LHCN-M2 (cell line): ENCODE measurements around the gene ABHD16B. TPM values are rescaled to one million over a fixed set of nuclear protein-coding genes. Genes with fewer than 3 reads are reported as not detected.

Source experiments
- DNase-seq: peaks from one replicate; pipeline ENCODE4 v3.0.0-alpha.2; 2012; ENCODE audit warnings: low read depth
- polyA plus RNA-seq: library from polyadenylated mRNA; unstranded; fragments of >200 nt; gene quantifications from one replicate; pipeline ENCODE4 v1.2.1, GENCODE V29; 2012; ENCODE audit warnings: missing spikeins
- total RNA-seq: library from RNA; depleted of rRNA; stranded (reverse); fragments of >200 nt; gene quantifications from 2 replicates; pipeline ENCODE4 v1.2.3, GENCODE V29; 2014; rRNA removed

Gene ABHD16B
- total RNA-seq, result not detected in 2 replicates
- not detected for polyA plus RNA-seq

DNA sequence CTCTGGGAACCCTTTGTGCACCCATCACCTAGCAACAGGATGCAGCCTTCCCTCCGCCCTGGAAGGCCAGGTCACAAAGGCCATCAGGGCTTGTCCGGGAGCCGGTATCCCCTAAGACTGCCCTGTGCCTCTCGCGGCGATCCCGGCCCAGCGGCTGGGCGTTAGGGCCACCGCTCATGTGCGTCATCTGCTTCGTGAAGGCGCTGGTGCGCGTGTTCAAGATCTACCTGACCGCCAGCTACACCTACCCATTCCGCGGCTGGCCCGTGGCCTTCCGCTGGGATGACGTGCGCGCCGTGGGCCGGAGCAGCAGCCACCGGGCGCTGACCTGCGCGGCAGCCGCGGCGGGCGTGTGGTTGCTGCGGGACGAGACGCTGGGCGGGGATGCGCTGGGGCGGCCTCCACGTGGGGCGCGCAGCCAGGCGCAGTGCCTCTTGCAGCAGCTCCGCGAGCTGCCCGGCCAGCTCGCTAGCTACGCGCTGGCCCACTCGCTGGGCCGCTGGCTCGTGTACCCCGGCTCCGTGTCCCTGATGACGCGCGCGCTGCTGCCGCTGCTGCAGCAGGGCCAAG is at the start of gene ABHD16B:
TSS of gene ABHD16B (plus strand) at position 134 of the 570 bp plus-strand sequence. CDS start at position 177, 43 bp downstream.
- DNase-seq, result no peak

DNA sequence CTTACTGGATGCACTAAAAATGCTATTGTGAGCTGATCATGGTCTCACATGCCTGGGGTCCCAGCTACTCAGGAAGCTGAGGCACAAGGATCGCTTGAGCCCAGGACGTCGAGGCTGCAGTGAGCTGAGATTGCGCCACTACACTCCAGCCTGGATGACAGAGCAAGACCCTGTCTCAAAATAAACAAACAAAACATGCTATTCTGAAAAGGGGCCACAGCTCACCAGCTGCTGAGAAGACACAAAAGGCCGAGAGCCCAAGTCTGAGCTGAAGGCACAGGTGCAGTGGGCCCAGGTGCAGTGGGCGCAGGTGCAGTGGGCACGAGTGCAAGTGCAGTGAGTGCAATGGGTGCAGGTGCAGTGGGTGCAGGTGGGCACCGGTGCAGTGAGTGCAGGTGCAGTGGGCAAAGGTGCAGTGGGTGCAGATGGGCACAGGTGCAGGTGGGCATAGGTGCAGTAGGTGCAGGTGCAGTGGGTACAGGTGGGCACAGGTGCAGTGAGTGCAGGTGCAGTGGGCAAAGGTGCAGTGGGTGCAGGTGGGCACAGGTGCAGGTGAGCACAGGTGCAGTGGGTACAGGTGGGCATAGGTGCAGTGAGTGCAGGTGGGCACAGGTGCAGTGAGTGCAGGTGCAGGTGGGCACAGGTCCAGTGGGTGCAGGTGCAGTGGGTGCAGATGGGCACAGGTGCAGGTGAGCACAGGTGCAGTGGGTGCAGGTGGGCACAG is 46.2 kb upstream of the ABHD16B start:
- no peak for DNase-seq

DNA sequence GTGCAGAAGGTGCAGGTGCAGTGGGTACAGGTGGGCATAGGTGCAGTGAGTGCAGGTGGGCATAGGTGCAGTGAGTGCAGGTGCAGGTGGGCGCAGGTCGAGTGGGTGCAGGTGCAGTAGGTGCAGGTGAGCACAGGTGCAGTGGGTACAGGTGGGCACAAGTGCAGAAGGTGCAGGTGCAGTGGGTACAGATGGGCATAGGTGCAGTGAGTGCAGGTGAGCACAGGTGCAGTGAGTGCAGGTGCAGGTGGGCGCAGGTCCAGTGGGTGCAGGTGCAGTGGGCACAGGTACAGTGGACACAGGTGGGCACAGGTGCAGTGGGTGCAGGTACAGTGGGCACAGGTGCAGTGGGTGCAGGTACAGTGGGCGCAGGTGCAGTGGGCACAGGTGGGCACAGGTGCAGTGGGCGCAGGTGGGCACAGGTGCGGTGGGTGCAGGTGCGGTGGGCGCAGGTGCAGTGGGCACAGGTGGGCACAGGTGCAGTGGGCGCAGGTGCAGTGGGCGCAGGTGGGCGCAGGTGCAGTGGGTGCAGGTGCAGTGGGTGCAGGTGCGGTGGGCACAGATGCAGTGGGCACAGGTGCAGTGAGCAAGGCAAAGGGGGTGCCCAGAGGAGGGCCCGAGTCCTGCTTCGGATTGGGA is 45.6 kb upstream of the ABHD16B start:
- DNase-seq, result no peak

DNA sequence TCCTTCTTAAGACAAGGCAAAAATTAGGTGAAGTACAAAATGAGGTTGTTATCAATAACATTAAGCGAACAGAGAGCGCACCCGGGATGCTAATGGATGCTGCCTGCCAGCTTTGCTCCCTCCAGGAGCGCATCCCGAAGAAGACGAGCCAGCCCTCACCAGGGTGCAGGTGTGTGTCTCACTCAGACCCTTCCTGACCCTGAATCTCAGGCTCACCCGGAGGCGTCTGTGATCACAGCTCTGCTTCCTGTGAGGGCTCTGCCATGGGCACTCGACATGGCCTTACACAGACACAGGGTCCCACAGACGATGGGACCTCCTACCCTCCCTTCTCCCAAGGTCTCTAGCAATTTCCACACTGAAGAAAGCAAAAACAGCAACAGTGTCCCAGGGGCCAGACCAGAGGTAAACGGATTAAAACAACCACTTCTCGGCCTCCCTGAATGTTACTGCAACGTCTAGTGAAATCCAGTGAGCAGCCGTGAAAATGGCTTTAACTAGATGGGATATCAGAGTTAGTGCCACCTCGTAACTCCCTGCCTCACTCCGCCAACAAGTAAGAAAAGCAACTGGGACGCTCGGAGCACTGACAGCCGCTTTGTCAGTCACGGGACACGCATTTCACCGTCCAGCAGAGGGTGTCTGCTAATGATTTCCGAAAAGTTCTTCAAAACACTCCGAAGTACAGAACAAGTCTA is 41.9 kb upstream of the ABHD16B start:
- peak; percentile 37 for DNase-seq

DNA sequence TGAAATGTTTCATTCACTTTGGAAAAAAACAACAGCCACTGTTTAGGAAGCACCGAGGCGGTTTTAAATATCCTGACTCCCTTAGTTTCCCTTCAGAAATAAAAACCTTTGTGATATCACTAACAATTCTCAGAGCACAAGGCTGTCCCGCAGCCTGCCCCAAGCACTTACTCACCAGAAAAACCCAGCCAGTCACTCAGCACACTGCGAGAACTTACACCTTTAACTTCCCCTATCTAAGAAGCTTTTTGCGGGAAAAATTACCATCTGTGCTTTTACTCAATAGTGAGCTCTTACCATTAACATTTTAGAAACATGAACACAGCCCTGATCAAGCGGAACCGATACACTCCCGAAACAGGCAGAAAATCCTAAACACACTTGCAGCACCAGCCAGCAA is 39.5 kb upstream of the ABHD16B start:
- DNase-seq, result no peak

DNA sequence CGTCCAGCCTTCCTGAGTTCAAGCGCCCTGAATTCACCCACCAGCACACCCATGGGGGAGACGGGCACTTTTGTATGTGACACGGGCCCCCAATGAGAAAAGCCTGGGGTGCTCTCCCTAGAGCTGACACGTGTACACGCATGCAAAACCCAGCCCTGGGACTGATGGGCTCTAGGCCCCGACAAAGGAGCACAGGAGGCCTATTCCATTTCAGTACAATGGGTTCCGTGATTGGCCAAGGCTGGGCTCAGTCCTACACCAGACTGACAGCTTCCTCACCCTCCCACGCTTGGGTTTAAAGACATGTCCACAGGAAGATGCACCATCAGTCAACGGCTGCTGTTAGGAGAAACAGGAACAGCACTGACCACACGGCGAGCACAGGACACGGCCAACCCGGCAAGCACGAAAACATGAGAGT is 39.0 kb upstream of the ABHD16B start:
- no peak for DNase-seq

DNA sequence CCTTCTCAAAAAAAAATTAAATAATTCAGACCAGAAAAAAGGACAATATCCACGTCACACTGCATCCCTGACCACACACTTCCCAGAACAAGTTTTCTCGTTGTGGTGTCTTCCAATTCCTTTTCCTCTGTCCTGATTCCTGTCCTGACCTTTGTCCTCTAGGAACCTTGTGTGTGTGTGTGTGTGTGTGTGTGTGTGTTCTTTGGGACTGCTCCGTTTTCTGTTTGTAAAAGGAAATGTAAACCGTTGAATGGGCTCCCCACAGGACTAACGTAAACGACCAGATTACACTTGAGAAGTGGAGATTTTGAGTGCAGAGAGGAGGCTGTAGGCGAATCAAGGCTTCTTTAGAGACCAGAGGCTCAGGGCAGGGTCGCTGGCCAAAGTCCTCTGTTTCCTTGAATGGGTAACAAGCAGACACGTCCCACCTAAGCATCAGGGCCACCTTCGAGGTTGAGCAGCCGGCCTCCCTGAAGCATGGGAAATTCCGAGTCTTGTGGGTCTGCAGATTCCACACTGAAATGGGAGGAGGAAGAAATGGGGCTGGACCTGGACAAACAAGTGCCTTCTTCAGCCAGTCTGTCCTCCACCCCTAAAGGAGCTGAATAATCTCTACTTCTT is 37.5 kb upstream of the ABHD16B start:
- no peak for DNase-seq

DNA sequence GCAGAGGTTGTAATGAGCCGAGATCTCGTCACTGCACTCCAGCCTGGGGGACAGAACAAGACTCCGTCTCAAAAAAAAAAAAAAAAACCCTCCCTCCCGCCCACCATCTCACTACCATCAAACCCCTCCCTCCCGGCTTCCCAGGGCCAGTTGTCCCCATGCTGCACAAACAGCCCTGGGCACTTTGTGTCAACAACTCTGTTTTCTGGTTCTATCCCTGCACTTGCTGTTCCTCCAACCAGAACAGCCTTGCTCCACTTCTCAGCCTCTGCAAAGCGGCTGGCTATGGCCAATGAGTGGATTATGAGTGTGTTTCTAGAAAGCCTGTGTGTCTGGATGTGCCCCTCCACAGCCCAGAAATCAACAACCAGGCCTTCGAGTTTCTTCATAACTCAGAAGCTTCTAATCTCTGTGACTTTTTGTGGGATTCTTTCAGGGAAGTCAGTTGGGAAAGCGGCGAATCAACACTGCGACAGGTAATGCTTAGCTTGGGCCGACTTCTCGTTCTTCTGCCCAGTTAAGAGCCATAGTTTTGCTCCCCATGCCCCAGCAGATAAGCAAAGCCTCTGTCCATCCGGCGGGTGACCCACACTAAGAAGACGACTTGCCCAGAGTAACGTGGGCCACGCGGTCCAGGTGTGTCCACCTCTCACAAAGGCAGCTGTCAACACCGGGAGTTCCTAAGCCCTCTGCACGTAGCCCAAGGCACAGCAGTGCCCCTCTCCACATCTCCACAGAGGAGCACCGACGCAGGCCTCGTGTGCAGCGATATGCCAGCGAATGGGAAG is 35.8 kb upstream of the ABHD16B start:
- no peak for DNase-seq

DNA sequence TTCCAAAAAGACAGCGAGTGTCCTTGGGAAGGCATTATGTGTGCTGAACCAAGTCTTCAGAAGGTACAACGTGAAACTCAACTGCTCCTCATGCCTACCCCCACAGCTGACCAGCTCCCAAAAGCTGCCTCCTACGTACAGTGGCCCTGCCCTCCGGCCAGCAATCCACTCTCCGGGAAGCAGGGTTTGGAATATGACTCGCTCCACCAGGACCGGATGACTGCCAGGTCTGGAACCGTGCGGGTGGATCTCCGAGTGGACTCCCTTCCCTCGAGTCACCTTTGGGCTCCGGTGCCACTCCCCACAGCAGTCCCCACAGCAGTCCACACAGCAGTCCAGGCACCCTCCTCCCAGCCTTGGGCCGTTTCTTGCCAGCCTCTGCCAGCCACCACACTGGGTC is 34.5 kb upstream of the ABHD16B start:
- DNase-seq, result no peak

DNA sequence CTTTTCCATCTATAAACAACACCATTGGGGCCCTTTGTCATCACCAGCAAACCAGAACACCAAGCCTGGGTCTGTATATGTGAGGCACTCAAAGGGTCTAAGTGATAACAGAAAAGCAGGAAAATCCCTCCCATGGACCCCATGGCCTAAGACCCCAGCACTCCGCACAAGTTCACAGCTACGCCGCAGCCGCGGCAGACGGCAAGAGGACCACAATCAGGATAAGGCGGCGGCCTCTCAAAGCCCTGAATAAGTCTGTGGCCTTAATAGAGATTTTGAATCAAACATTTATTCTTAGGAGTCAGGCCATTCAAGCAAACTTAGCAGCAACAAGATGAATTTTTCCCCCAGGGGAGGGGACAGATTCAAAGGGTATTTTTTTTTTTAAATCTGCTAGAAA is 33.2 kb upstream of the ABHD16B start:
- no peak for DNase-seq

DNA sequence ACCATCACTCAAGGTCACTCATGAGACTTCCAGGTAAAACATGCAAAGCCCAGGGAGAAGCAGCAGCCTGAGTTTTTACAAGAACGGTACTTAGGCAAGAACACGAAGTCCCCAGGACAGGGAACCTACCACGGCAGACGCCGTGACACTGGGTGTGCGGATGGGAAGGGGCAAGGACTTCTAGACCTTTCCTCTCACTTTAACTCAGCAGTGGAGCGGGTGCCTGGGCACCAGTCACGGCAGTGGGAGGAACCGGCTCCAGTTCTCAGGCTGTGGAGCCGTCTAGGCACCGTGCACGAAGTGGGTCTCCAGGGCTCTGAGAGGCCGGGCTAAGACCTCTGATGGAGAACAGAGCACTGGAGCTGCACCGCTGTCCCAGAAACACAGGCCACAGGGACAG is 32.8 kb upstream of the ABHD16B start:
- no peak for DNase-seq

DNA sequence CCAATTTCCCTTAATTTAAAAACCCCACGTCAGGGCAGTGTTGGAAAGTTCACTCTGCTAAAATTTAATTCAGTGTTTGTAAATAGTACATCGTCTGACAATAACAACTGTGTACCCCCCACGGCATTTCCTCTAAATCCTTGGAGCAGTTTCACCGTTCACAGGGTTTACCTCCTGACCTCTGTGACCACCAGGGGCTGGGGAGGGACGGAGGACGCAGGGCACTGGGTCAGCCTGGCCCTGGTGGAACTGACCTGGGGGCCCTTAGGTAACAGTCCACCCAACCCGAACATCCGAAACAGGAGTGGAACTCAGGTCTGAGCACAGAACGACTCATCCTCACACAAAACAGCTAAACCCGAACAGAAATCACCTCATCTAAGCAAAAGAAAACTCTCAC is 32.3 kb upstream of the ABHD16B start:
- no peak for DNase-seq

DNA sequence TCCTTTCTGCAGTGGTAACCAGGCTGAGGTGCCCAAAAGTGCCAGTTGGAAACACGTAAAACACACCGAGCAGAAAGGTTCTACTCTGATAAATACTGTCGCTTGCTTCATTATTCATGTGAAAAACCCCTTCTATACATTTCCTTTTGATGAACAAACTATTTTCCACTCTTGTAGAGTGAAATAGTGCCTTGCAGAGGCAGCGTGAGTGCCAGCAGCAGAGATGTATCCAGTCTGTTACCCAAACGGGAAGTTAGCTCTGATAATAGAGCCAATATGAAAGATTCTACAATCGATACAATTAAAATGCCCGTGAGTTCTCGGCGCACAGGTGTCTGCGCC is 31.7 kb upstream of the ABHD16B start:
- DNase-seq, result no peak

DNA sequence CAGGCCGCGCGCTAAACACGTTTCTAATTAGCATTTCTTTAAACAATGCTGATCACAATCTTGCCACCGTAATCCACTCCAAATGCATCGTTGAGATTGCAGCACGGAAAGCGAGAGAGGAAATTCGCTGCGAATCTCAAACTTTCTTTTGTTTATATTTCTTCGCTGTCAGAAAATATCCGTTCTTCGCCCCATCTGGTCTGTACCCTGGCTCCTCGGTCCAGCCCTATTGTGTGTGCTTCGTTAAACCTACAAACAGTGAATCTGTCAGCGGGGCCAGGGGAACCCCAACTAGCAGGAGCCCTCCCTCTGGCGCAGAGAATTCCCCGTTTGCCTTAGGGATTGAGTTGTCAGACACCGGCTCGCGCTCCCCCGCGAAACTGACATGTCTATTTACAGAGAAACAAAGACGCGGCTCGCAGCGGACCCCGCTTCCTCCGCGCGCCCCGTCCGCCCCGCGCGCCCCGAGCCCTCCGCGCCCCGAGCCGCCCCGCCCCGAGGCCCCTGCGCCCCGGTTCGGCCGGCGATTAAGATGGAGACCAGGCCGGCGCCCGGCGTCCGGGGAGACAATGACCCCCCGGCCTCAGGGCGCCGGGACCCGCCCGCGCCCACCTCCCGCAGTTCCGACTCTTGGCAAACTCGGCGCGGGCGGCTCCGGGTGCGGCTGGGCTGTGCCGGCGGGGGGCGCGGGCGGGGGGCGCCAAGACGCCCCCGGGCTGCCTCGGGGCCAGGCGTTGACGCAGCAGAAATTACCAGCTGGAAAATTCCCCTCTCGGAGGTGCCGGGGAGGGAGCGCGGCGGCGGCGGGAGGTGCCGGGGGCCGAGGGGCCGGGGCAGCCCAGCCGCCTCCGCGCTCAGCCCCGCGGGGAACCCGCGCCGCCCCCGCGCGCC is 31.1 kb upstream of the ABHD16B start:
- DNase-seq, result no peak

DNA sequence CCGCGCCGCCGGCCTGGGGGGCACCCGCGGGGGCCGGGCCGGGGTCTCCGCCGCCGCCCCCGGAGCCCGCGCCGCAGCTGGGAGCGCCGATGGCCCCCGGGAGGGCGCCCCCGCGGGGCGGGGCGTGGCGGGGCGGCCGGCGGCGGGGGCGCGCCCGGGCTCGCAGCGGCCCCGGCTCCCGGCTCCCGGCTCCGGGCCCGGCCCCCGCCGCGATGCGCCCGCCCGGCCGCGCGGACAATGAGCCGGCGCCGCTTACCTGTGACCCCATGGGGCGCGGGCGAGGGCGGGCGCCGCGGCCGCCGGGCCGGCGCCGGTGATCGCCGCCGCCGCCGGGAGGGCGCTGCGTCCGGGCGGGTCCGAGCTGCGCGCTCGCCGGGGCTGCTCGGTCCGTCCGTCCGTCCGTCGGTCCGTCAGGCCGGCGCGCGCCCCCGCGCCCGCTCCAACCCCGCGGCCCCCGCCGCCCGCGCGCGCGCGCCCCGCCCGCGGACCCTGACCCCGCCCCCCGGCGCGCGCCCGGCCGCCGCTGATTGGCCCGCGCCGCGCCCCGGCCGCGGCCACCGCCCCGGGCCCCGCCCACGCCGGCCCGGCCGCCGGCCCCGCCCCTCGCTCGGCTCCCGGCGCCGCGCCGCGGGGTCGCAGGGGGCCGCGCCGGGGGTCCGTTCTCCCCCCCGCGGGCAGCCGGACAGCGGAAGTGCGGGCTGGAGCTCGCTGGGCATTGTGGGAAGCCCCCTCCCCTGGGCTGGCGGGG is 30.3 kb upstream of the ABHD16B start, which contains the start of gene ZBTB46:
TSS of gene ZBTB46 (minus strand) at position 424 of the 748 bp plus-strand sequence. CDS start 40,507 bp downstream, outside the sequence.
- DNase-seq, result peak; percentile 37

DNA sequence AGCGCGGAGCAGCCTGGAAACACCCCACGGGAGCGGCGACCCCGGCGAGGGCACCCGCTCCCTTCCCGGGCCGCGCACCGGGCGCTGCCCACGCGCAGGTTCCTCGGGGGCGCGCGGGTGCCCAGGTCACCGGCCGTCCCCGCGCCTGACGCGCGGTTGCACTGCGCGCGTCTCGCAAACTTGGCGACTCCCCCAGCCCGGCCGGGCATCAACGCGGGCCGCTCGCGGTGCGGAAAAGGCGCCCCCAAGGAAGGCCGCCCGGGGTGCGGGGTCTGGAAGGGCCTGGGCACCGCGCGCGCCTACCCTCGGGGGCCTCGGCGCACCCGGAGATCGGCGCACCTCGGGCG is 29.7 kb upstream of the ABHD16B start:
- no peak for DNase-seq

DNA sequence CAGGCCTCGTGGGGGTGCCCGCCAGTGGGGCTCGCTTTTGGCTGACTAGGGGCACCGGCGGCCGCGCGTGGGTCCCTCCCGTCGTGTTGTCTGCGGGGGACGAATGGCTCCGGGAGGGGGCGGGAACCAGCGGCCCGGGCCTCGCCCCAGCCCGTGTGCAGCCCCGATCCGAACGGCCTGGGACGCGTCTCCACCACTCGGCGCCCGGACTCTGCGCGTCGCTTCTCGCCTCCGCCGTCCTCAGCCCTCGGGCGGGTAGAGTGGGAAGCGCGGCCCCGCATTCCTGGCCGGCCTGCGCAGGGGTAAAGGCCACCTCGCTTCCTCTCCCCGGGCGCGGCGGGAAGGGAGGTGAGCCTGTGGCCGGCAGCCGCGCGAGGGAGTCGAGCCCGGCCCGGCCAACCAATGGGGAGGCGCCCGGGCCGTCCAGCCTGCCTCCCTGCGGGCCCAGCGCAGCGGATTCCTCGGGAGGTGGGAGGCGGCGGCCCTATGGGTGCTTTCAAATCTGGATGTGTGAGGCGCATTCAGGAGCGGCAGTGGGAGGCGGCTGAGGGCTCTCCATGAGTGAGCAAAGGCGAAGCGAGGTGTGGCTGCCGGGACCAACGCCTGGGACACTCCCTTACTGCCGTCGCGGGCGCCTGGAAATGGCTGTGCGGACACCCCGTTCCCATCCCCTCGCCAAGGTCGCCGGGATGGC is 29.2 kb upstream of the ABHD16B start:
- no peak for DNase-seq

DNA sequence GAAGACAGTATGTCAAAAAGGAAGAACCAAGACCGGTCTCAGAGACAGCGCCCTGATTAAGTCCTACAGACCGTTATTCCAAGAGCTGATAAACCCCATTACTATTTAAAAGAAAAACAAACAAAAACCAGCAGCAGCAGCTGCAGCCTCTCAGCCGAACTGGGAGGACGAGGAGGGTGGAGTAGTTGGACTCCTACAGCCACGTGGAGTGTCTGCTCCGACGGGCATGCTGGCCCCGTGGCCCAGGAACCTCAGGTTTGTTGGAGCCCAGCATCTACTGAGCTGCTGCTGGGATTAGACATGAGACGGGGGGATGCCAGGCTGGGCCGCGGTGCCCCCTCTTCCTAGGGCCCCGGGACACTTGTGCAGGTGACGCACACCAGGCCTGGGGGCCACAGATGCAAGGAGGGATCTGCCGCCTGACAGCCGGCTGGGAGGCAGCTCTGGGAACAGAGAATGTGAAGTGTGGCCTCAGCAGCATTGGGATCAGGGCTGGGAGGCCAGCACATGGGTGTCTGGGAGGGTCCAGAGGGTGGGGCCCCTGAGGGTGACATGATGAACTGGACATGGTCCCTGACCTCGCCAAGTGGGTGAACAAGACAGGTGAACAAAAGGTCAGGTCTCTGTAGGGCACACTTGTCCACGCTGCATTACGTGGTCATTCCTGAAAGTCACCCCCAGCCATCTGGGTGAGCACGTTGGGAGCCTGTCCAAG is 27.4 kb upstream of the ABHD16B start:
- peak; percentile 88 for DNase-seq
